Measurements from ENCODE around the gene WNT3A.

DNA sequence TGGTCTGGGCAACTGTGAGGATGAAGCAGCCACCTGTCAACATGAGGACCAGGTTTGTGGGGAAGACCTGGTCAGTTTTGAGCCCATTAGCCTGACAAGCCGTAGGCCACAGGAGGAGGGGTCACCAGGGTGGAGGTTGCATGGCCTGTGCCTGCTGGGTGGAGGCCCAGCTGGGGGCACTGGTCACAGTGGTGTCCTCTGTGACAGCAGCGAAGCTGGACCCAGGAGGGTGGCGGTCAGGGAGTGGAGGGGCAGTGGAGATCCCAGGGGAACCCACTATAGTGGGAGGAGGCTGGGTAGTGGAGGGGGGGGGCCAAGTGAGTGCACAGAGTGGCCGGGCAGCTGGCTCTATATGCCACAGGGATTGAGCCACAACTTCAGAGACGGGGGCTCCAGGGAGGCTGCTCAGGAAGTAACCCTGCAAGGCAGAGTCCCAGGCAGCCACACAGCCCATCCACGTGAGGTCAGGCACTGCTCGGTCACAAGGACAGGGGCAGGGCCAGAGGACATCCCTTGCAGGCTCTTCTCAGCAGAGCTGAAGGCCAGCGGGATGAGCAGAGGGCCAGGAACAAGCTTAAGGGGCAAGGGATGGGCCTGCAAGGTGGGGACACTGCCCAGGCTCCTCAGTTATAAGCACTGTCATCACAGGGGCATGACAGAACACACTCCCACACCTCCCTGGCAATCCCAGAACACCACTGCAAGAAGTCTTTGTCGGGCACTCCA is 98.6 kb downstream of the WNT3A start:
- TF ChIP-seq POLR2A (IDR thresholded peaks at IDR 0.05; ENCODE audit: low read depth, low read length) = no peak
- TF ChIP-seq, protein P1, sequence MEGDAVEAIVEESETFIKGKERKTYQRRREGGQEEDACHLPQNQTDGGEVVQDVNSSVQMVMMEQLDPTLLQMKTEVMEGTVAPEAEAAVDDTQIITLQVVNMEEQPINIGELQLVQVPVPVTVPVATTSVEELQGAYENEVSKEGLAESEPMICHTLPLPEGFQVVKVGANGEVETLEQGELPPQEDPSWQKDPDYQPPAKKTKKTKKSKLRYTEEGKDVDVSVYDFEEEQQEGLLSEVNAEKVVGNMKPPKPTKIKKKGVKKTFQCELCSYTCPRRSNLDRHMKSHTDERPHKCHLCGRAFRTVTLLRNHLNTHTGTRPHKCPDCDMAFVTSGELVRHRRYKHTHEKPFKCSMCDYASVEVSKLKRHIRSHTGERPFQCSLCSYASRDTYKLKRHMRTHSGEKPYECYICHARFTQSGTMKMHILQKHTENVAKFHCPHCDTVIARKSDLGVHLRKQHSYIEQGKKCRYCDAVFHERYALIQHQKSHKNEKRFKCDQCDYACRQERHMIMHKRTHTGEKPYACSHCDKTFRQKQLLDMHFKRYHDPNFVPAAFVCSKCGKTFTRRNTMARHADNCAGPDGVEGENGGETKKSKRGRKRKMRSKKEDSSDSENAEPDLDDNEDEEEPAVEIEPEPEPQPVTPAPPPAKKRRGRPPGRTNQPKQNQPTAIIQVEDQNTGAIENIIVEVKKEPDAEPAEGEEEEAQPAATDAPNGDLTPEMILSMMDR (IDR thresholded peaks at IDR 0.05; ENCODE audit: extremely low read depth in 1 of 2, insufficient read depth in 1 of 2, low read depth in 1 of 2, low read length in 2 of 2) = no peak
- TF ChIP-seq POLR2AphosphoS5 (IDR thresholded peaks at IDR 0.05; ENCODE audit: insufficient read depth, low read depth, low read length) = no peak
- TF ChIP-seq, protein P2, sequence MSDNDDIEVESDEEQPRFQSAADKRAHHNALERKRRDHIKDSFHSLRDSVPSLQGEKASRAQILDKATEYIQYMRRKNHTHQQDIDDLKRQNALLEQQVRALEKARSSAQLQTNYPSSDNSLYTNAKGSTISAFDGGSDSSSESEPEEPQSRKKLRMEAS (IDR thresholded peaks at IDR 0.05; ENCODE audit: insufficient read depth, insufficient read length) = no peak

Data from endothelial cell of umbilical vein (primary cell).